TTC549 (cell line): Measurements from ENCODE around the gene CDYL.

ENCODE experiments used
- FAIRE-seq: peaks from 2 replicates; lab custom pipeline; 2012; peaks lifted over from hg19 to GRCh38; lab: Jason Lieb, UNC

The CDYL gene

DNA sequence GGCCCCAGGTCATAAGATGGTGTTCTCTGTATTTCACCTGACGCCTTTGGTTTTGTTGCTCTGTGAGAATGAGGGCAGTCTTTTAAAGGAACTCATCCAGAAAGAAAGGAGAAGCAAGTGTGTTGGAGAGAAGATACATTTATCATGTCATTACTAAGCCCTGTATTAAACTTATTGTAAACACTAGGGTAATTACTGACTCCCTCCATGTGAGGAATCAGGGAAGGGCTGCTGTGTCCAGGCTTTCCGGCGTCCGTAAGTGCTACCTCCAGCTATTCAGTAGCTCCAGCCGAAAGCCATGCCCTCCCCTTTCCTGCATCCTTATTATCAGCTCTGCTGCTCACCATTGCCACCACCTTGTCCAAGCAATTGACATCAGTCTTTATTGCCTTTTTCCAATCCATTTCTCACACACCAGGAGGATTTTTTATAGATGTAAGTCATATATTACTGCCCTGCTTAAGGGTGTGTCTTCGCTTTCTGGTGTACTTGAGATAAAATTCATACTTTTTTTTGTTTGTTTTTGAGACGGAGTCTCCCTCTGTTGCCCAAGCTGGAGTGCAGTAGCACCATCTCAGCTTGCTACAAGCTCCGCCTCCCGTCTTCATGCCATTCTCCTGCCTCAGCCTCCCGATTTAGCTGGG is 133.0 kb downstream of the CDYL start:
- no peak for FAIRE-seq

DNA sequence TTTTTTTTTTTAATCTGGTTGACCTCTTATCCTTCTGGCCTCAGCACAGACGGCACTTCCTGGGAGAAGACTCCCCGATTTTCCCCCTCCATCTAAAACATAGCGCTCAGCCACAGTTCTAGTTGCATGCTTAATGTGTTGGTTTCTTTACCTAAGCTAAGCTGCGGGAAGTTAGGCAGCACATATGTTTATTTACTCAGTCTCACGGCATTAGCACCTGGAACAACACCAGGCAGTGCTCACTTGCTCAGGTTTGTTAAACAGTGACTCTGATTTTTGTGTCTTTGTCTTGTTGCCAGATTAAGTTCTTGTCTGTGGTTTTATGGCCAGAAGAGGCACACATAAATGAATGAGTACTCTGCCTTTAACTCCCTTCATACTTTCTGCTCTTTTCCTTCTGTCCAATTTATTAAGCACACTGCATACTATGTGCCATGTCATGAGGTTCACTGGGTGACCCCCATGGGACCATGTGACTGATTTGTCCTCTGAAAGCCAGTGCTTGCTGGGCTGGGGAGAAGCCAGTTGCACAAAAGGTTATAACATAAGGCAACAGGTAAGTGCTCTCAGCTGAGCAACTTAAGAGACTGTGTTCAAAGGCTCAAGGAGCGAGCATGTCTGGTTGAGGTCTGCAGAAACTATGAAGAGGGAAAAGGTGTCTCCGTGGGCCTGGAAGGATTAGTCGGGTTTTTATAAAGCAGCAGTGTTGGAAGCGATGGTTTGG is 134.0 kb downstream of the CDYL start:
- no peak for FAIRE-seq

DNA sequence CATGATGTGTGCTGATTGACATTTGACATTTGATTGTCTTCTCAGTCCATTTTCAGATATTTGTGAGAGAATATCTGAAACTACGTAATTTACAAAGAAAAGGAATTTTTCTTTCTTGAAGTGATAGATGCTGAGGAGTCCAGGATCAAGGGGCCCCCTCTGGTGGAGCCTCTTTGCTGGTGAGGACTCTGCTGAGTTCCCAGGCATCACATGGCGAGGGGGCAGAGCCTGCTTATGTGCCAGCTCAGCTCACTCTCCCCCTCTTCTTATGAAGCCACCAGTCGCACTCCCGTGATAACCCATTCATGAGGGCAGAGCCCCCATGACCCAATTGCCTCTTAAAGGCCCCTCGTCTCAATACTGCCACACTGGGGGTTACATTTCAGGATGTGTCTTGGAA is 136.4 kb downstream of the CDYL start:
- FAIRE-seq = no peak

DNA sequence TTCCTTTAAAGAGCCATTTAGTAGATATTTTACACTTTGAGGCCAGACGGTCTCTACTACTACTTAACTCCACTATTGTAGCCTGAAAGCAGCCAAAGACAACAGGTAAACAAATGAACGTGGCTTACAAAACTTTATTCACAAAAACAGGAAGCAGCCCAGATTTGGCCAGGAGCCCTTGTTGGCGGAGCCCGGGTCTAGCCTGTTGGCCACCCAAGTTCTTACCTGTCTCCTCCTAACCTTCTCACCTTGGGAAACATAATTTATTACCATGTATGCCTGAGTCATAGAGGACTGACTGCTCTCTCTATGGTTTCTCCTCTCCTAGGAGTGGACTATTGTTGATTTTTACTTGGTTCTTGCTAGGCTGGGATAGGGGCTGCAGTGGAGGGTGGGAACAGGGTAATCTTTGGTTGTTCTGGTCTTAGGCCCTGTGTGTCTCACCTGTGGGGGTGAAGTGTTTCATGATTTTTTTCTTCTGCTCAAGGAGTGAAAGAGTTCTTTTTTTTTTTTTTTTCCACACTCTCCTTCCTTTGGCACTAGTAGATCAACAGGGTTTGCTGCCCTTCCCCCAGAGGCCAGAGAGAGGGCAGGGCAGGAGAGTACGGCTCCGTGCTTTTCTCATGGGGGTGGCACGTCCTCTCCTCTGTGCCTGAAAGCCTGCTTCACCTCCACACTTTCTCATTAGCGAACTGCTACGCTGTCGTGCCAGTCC is 137.7 kb downstream of the CDYL start:
- no peak for FAIRE-seq

DNA sequence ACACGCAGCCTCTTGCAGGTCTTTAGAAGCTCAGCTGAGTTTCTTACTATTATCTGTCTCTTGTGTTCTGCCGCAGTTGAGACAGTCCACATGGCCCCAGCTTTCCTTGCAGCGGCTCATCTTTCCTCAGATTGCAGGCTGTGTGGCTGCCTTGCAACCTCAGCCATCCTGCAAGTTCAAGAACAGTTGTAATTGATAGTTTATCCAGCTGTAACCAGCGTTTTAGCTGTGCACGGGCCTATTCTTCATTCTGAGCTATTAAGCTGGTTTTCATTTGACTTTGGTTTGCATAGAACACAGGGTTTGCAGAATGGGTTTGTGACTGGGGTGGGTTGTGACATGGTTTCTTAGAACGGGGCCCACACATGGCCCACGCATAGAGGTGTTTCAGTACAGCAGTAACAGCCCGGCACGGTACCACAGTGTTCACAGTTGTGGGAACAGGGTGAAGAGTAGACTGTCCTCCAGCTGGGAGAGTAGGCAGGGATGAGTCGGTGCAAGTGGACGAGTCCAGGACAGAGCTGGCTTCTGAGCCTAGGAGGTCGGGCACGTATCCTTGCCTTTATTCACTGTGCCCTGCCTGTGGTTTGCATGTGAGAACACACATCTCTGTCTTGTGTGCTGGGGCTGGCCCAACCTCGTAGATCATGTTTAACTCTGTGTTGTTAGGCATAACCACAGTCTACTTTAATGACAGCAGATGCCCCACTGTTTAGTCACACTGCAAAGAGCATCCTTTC is 138.4 kb downstream of the CDYL start:
- no peak for FAIRE-seq

DNA sequence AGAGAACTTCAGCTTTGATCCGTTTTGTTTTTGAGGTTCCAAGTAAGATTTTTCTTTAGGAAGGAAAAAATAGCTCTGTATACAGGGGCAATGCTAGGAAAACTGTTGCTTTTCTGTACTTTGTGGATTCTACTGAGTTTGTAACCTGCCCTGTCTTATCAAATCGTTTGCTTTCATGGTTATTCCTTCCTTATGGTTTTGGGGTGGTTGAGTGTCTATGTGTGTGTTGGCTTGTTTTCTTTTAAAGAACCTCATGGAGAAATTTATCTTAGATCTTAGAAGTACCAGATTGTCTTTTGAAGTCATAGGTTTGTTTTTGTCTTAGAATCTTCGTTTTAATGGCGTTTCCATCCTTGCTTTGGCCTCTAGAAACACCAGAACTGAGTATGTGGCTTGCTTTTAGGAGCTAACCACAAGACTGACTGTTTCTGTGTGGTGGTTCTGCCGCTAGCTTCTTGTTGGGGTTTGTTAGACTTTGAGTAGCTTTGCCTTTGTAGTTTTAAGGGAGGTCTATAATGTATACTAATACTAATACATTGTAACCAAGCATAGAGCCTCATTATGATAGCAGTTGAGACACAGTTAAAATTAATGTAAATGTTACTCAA is 140.9 kb downstream of the CDYL start:
- FAIRE-seq = no peak

DNA sequence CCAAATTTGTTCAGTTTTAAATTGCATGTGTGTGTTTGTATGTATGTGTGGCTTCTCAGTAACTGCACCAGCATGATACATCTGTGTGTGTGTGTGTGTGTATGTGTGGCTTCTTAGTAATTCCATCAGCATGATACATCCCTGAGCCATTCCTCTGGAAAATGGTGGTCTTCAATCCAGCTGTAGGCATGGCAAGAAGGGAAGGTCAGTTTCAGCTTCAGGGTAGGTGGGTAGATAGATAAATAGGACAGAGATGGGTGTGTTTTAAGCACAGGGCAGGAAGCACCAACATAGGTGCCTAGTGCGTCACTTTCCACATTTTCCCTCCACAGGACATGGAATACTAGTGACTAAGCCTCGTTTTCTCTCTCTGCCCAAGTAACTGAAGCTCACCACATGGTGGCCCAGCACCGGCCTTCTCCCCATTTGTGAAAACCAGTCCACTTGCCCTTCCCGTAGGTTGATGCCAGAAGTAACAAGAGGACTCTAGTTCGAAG is 144.8 kb downstream of the CDYL start:
- no peak for FAIRE-seq

DNA sequence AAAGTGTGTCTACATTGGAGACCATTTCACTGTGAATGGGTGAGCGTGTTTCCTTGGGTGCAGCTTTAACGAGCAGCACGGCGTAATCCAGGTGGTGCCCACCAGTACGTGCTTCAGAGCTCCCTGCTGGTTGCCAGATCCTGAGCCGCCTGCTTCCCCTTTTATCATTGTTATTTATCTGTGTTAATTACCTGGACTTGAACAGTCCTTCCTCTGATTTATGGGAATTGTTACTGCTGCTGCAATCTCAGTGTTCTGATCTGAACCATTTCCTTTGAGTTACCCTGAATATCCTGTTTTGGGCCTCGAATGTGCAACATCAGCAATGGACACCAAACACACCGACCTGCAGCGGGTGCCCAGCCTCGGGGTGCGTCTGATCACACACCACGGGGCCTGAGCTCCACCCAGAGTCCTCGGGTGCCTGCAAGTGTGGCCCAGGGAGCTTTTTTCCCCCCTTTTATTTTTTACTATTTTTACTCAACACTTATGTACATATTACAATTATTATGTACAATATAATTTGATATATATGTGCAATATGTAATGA is 146.4 kb downstream of the CDYL start:
- no peak for FAIRE-seq

DNA sequence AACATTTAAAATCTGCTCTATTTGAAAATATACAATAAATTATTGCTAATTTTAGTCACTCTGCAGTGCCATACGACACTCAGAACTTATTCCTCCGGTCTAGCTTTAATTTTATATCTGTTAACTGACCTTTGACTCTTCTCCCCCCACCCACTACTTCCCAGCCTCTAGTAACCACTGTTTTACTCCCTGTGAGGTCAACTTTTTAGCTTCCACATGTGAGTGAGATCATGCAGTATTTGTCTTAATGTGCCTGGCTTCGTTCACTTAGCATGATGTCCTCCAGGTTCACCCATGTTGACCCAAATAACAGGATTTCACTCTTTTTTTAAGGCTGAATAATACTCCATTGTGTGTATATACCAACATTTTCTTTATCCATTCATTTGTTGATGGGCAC is 146.9 kb downstream of the CDYL start:
- FAIRE-seq = no peak

DNA sequence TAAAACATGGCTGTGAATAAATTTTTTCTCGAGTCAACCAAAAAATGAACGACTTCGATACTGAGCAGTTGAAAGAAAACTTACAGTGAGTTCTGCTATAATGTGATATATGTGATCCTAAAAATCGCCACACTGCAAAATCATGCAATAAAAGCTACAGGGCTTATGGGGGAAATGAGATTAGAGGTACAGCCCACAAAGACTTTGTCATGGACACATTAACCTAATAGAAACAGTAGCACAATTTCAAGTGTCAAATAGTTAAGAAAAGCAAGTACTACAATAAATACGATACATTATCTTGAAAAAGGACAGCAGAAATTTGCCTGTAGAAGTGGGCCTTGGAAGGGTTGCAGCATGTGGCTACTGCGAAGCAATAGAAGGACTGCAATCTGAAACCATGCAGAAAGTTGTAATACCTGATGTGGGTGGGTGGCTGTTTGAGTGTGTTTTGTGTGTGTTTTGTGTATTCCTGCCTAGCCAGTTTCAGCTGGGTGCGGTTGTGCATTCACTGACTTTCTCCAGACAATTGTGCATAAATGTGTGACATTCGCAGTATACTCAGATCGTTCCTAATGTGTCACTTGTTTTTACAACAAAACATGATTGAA is 148.6 kb downstream of the CDYL start:
- FAIRE-seq = no peak

DNA sequence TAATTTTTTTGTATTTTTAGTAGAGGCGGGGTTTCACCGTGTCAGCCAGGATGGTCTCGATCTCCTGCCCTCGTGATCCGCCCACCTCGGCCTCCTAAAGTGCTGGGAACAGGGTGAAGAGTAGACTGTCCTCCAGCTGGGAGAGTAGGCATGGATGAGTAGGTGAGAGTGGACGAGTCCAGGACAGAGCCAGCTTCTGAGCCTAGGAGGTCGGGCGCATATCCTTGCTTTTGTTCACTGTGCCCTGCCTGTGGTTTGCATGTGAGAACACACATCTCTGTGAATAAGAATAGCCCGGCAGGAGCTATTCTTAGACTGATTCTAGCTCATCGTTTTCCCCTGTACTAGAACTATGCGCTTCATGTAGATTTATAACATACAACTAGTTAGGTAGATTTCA is 149.4 kb downstream of the CDYL start:
- FAIRE-seq = no peak

DNA sequence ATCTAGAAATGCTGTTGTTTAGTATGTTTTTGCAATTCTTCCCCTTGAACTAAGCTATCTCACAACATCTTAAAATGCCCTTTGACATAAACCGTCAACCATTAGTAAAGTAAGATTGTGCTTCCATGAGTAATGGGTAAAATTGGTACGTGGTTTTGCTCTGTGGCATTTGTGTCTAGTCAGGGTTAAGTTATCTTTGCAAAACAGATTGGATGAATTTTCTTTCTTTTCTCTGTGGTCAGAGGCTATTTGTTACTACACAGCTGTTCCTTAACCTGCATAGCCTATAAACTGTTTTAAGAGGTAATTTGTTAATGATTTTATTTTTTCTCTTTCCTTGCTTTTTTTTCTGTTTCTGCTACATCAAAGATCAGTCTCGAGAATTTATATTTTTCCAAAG is 152.2 kb downstream of the CDYL start:
- no peak for FAIRE-seq

DNA sequence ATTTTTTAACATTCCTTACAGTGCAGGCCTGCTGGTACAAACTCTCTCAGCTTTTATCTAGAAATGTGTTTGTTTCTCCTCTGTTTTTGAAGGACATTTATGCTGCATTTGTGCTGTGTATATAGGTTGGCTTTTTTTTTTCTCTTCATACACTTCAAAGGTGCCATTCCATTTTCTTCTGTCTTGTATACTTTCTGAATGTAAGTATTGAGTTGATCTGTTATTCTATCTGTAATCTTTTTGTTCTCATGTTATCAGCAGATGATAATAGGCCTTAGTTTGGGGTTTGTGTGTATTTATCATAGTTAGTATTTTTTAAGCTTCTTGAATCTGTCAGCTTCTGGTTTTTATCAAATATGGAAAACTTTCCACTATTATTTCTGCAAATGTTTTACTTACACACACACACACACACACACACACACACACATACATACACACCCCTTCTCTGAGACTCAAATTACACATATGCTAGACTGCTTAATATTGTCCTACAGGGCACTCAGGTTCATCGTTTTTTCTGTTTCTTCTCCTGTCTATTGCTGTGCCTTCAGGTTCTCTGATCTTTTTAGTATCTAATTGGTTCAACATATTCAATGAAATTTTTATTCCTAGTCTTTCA is 153.0 kb downstream of the CDYL start:
- FAIRE-seq = no peak

DNA sequence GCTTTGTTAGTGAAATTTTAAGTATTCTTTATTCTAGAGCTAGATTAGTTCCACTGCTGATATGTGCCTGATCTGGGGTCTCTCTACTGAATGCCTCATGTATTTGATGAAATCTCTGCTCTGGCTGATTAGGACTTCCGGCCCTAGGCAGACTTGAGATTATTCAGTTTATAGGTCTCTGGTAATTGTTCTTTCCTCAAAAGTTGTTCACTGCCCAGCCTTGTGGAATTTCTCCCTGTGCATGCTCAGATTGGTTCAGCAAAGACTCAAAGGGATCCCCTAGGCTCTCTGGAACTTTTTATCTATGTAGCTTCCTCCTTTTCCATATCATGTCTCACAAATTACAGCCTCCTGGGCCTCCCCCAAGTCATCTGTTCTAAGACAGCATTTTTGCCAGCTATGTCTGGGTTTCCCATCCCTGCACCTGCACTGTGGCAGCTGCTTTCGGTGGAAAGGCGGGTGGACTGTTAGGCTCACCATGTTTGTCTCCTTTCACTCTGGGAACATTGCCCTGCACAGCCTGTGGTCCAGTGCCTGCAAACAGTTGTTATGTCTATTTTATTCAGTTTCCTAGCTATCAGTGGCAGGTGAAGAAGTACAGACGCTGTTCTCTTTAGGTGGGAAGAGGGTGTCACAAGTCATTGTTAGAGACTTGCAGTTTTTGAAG is 154.0 kb downstream of the CDYL start:
- FAIRE-seq = no peak

DNA sequence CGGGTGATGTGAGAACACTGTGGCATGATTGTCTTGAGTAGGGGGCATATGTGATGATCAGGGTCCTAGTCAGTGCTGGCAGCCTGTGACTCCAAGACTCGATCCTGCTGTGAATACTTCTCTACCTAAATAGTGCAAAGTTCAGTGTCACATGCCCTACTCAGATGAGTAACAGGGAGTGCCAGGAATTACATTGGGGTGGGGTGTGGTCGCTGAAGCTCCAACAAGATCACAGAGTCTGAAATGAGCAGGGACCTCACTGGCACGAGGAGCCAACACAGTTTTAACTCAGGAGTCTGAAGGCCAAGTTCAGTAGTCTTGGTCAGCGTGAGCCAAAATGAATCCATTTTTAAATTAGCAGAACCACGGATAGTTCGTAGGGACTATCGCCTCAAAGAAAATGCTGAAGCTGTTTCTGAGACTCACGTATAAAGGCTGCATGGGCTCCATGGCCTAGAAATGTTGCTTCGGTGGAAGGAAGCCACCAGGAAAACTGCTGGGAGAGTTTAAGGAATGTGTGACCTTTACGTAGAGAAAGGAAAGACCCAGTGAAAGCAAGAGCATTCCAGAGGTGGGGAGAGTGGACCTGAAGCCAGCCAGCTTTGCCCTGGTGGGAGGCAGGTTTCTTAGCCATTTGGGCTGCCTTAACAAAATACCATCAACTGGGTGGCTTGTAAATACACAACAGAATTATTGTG is 155.5 kb downstream of the CDYL start:
- no peak for FAIRE-seq

DNA sequence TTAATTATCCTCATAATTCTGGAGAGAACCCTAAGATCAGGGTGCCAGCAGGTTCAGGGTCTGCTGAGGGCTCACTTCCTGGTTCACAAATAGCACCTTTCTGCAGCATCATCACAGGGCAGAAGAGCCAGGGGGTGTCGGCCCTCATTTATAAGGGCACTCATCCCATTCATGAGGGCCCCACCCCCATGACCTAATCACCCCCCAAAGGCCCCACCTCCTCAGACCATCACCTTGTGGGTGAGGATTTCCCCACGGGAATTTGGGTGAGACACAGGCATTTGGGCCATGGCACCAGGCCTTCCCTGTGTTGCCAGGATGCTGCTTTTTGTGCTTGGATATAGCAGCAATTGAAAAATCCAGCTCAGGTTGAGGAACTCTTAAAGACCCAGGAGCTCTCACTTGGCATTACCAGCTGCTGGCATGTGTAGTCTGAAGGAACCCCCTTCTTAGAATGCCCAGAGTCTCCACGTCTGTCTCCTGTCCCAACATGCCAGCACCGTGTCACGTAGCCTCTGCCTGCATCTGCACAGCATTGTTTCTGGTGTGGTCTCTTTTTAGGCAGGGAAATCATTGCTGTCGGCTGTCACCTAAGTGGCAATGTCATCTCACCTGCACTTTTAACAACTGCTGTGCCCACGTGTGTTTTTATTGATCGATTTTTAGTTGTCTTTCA is 156.2 kb downstream of the CDYL start:
- no peak for FAIRE-seq

DNA sequence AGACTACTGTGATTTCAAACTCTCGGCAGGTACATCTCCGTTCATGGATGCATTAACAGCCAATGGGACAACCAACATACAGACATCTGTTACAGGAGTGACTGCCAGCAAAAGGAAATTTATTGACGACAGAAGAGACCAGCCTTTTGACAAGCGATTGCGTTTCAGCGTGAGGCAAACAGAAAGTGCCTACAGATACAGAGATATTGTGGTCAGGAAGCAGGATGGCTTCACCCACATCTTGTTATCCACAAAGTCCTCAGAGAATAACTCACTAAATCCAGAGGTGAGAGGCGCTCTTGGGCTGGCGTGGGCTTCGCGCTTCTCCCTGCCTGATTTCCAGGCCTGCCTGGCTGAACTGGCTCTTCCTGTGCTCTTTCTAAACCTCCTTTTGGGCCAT is 159.3 kb downstream of the CDYL start:
- FAIRE-seq = no peak

DNA sequence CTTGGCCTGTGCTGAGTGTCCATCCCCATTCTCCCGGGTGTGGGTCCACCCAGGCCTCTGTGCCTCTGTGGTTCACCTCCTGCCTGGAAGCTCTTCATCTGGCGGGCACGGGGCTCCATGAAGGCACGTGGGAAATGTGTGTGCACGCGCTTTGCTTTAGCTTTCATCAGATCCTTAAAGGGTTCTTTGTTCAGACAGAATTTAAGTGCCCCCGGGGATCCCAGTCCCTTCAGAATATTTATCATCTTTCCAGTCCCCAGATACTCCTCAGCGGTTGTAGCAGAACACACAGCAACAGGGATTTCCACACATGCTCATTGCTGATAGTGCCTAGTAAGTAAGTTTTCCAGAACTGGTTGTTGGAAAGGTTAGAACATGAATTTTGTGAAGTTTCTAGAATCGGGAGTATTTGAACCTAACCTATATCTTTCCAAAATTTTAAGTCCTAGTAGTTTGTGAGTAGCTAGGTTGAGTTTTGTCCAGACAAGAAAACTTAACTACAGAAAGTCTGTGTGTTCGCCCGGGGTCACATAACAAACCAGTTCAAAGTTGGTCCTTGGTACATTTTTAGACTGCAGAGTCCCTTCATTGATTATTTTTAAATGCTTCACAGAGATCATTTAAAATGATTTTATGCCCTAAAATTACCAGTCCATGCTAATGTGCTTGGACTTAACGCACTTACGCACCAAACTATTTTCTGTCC is 159.9 kb downstream of the CDYL start:
- no peak for FAIRE-seq

DNA sequence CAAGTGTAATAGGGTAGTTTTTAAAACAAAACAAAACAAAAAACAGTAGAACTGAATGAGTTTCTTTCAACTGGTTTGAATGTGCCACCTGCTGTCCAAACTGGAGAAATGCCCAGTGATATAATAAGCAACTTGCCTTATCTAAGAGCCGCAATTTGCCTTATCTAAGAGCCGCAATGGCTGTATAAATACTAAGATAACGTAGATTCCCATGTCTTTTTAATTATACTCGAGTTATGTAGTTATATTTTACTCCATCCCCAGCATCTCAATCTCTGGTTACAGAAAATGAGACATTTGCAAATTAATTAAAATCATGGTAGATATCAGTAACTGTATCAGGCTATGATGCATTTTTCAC is 160.5 kb downstream of the CDYL start:
- peak; percentile 58 for FAIRE-seq
